GM18858 (cell line): ENCODE data around the gene CHID1.

Experiments used
- ATAC-seq: cut with Tn5 transposase; IDR thresholded peaks from one replicate; pipeline ENCODE4 v1.9.1; 2021; ENCODE audit not compliant: unreplicated experiment

Gene CHID1

DNA sequence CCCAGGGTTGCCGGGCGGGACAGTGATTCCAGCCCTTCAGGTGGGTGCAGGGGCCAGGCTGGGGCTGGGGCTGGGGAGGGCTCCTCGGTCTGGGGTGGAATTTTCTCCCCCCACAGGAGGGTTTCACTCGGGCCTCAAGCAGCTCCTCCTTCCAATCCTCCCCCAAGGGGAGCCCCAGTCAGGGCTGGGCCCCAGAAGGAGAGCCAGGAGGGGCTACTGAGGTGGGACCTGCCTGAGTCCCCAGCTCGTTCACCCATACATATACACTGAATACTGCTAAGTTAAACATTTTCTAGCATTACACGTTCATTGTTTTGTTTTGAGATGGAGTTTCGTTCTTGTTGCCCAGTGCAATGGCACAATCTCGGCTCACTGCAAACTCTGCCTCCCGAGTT lies 84.4 kb downstream of the CHID1 start:
- ATAC-seq, result no peak

DNA sequence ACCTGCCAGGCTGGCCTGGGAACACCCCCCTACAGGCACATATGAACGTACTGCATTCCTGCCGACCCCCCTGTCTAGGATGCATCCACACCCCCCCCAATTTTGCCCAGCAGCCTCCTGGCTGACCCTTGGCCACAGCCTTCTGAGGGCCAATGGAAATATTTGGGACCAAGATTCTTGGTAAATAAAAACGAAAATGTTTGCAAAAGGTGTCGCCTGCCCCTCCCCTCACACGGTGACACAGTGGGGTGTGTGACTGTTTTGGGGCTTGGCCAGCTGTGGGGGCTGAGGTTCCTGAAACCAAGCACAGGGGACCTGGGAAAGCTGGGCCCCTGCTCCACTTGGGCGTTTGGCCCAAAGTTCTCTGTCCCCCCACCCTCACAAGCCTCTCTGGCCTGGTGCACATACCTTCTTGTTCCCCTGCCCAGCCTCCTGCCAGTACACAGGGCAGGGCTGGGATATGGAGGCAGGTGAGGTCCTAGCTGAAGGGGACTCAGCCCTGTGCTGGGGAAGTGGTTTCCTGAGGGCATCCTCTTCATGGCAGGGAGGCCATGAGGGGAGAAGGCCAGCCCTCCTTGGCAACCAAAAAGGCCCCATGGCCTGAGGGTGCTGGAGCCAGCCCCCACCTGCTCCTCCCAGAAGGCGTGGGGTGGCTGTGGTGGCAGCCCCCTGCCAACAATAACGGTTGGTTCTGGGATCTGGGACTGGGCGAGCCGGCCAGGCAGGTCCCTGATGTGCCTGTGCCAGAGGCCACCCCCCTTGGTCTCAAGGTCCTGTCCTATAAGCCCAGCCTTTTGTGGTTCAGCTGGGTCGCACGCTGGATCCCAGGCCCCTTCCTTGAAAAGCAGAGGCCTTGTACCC lies 85.0 kb downstream of the CHID1 start:
- no peak for ATAC-seq

DNA sequence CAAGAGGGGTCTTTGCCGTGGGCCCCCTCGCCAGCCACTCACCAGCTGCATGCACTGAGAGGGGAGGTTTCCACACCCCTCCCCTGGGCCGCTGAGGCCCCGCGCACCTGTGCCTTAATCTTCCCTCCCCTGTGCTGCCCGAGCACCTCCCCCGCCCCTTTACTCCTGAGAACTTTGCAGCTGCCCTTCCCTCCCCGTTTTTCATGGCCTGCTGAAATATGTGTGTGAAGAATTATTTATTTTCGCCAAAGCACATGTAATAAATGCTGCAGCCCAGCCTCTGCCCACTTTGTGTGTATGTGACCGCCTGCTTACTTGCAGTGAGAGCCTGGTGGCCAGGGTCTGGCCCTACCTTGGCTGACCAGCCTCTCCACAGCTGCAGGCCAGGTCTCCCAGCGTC lies 85.7 kb downstream of the CHID1 start:
- ATAC-seq, result no peak

DNA sequence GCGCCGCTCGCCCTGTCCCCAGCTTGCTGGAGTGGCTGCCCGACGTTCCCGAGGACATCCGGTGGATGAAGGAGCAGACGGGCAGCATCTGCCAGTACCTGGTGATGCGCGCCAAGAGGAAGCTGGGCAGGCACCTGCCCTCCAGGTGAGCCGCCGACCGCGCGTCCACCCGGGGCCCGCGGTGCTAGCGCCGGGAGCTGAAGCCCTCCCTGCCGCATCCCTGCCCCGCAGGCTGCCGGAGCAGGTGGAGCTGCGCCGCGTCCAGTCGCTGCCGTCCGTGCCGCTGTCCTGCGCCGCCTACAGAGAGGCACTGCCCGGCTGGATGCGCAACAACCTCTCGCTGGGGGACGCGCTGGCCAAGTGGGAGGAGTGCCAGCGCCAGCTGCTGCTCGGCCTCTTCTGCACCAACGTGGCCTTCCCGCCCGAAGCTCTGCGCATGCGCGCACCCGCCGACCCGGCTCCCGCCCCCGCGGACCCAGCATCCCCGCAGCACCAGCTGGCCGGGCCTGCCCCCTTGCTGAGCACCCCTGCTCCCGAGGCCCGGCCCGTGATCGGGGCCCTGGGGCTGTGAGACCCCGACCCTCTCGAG lies 86.2 kb downstream of the CHID1 start:
- ATAC-seq, result no peak

DNA sequence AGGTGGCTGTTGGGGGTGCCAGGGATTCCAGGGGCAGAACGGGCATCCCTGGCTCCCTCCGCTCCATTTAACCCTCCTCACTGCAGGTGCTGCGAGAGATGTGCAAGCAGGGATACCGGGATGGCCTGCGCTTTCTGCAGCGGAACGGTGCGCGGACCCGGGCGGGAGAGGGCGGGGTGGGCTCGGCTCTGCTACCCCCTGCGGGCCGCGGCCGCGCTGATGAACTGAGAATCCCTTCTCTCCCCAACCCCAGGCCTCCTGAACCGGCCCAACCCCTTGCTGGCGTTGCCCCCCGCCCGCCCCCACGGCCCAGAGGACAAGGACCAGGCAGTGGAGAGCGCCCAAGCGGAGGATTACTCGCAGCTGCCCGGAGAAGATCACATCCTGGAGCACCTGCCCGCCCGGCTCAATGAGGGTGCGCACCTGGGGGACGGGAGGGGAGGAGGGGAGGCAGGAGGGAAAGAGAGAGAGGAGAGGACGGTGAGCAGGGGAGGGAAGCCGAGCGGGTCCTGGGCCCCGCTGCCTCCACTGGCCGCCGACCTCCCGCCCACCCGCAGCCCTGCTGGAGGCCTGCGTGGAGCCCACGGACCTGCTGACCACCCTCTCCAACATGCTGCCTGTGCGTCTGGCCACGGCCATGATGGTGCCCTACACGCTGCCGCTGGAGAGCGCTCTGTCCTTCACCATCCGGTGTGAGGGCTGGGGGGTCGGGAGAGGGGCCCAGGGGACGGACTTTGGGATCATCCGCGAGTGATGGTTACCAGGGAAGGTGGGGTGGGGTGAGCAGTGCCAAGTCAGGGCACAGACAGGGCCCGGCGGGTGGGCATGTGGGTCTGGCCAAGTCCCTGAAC lies 86.9 kb downstream of the CHID1 start:
- no peak for ATAC-seq

DNA sequence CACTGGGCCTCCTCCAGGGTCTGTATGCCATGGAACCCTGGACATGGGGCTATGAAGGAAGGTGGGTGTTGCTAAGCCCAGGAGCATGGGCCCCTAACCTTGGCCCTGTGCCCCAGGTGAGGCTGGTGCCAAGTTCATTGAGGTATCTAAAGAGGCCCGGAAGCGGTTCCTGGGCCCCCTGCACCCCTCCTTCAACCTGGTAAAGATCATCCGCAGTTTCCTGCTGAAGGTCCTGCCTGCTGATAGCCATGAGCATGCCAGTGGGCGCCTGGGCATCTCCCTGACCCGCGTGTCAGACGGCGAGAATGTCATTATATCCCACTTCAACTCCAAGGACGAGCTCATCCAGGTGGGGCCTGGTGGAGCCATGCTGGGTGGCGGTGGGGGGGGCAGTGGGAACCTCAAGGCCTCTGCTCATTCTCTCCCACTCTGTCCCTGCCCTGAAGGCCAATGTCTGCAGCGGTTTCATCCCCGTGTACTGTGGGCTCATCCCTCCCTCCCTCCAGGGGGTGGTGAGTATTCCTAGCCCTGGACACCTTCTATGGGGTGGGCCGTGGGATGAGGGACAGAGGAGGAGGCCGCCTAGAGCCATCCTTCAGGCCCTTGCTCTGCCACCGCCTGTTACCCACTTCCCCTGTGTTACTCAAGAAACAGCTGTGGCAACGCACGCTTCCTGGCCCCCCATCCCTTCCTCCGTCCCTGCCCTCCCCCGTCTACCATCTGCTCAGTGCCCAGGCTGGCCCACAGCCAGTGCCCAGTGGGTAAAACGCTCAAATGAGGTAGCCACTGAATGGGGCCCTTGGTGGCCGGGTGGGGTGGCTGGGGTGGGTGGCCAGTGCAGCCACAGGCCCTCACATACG lies 88.9 kb downstream of the CHID1 start:
- no peak for ATAC-seq

DNA sequence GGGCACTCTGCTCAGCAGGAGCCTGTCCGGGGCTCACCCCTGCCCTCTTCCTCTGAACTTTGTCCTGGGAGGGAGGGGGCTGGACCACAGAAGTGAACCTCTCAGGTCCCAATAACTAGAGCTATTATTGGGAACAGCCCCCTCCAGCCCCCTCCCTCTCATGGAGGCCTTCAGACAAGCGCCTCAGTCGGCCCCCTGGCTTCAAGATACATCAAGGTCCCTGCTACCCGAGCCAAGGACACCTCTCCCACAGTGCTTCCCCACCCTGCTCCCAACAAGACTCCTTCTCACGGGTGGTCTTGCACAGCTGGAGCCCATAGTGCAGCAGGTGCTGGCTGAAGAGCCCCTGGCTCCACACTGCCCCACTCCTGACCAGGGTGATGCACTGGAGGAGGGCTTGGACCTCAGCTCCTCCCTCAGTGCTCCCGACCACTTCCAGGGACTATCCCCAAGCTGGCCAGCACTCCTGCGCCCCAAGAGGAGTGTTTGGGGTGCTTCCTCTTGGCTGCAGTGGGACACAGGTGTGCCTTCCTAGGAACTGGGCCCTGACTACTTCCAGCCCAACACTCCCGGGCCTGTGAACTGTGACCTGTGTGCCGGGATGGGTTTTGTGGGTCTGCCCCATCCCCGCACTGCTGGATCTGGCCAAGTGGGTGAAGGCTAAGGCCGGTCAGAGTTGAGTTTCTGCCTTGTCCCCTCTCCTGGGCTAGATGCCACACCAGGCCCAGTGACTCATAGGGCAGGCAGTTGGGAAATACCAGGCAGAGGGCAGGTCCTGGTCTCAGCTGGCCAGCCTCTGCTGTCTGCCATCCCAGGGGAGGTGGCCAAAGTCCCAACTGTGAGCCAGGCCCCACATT lies 89.7 kb downstream of the CHID1 start:
- ATAC-seq, result no peak

DNA sequence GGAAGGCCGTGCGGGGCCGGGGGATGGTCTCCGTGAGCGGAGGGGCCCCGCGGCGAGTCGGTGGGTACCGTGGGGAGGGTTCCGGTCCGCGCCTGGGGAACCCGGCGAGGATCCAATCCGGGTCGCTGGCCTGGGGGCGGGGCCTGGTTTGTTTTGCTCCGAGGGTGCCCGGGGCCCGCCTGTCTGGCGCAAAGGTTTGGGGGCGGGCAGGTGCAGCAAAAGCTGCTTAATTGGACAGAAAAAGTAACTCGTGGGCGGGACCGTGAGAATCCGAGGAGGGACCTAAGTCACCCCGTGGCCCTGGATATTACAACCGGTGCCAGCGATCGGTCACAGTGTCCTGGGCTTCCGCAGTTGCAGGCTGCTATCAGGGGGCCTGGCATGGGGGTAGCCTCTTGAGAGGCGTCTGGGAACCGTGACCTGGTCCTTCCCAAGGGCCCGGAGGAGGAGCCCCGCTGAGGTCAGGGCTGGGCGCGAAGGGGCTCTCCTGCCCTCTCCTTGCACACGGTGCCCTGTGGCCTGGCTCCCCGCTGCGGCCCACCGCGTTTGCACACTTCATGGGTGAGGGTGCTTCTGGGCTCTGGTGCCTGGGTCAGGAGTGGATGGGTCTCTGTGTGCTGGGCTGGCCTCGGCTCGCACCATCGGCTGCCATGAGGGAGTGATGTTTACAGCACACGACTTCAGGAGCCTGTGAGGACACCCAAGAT lies 90.5 kb downstream of the CHID1 start:
- ATAC-seq, result peak; percentile 39

DNA sequence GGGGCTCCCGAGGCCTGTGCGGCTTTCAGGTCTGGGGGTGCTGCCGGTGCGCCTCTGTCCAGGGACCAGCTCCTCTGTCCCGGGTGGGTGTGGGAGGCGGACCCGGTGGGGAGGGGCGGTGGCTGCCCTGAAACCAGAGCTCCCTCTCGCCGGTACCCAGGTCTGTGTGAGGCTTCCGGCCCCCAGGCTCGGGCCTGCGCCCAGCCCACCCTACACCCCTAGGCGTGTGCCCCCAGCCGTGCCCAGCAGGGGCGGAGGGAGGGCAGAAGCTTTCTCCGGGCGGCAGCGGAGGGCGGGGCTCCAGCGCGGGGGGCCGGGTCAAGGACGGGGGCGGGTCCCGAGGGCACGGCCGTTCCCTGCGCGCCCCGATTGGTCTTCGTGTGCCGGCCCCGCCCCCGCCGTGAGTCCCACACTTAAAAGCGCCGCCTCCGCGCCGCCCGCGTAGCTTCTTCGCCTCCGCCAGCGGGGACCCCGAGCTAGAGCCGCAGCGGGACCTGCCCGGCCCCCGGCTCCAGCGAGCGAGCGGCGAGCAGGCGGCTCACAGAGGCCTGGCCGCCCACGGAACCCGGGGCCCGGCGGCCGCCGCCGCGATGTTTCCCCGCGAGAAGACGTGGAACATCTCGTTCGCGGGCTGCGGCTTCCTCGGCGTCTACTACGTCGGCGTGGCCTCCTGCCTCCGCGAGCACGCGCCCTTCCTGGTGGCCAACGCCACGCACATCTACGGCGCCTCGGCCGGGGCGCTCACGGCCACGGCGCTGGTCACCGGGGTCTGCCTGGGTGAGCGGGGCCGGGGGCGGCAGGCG lies 91.3 kb downstream of the CHID1 start:
- peak; percentile 47 for ATAC-seq

DNA sequence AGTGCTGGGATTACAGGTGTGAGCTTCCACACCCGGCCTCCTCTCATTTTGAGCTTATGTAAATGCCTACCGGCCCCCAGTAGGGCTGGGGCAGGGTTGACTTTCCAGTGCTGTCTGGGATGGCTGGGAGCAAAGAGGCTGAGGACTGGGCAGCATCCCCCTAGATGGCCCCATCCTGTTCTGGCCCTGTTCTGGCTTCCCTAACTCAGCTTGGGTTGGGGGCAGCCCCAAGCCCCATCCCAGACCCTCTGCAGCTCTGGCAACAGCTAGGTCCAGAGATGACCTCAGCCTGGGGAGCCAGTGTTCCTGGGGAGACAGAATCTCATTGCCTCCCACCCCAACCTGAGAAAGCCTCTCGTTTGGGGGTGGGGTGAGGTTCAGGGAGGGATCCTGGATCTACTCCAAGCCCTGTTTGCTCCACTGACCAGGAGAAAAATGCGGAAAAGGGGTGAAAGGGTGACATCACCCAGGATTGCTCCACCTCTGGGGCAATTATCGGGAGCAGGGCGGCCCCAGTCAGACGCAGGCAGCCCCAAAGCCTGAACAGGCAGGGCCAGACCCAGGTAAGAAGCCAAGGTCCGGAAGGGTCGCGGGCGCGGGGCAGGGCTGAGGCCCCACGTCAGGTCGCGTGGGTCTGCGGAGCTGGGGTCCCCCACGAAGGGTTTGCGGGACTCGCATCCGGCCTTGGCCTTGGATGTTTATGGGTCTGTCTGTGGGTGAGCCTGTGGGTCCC lies 92.0 kb downstream of the CHID1 start, which contains the start of gene PNPLA2:
Gene PNPLA2 (plus strand): TSS at position 519 of the 733 bp plus-strand sequence. CDS start 805 bp downstream, outside the sequence.
- no peak for ATAC-seq
